GM18508 (cell line): ENCODE data around the gene SETBP1.

Source experiments
- ATAC-seq: cut with Tn5 transposase; IDR thresholded peaks from one replicate; pipeline ENCODE4 v1.9.1; 2021; ENCODE audit warnings: moderate number of reproducible peaks; ENCODE audit not compliant: insufficient read depth, unreplicated experiment

The SETBP1 gene

GRCh38 chr18:45116116-45116515 is 435.4 kb downstream of the SETBP1 start:
- no peak for ATAC-seq
